ENCODE results near the gene HNRNPUL2.
"Not testable (repeated sequence)": the region's sequence is repeated elsewhere in the genome, so short reads cannot be mapped to it uniquely, and the experiment has no call there.

Gene HNRNPUL2

DNA sequence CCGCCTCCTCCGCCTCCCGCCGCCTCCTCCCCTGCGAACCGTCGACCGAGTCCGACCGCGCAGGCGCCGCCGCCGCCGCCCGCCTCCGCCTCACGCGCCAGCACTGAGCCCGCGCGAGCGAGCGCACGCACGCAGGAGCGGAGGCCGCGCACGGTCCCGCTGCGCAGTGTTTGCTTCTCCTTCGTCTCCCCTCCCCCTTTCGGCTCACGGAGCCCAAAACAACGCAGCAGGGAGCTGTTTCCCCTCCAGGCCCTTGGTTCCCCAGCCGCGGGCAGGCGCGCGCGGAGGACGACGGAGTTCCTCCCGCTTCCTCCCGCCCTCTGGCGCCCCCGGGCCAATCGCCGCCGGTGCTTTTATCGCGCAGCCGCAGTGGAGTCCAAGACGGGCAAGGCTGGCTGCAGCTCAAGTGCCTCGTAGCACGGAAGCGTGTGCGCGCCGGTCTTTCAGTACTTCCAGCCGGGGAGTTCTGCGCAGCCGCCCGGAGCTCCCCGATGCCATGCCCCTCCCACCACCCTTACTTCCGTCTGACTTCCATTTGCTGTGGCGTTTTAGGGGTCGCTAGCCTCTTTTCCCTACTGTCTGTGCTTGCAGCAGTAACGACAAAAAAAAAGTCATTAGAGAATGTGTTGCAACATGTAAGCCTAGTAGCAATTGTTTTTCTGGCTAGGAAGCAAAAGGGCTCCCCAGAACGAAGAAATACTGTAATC is at the start of gene HNRNPUL2:
Gene HNRNPUL2, minus strand, starts transcription at position 293 of the 707 bp plus-strand sequence. CDS start 301 bp downstream, outside the sequence.
- peak; percentile 99 for DNase-seq

- no peak for DNase-seq
These were observed 48.4 kb upstream of the HNRNPUL2 start for GRCh38 chr11:62775646-62776045.

DNA sequence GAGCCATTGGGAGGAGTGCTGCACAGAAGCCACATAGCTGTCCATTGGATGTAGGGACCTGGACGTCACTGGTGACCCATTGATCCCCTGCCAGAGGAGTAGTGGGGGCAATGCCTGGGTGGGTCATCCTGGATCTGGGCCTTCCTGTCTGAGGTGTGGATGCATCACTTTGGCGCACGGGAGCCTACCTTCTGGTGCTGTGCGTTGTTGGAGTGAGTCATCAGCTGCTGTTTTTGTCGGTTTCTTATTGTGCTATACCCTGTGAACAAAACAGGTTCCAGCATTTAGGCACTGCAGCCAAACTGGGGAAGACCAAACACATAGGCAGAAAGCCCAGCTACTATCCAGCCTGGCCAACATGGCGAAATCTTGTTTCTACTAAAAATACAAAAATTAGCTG is 47.1 kb upstream of the HNRNPUL2 start:
- no peak for DNase-seq

DNA sequence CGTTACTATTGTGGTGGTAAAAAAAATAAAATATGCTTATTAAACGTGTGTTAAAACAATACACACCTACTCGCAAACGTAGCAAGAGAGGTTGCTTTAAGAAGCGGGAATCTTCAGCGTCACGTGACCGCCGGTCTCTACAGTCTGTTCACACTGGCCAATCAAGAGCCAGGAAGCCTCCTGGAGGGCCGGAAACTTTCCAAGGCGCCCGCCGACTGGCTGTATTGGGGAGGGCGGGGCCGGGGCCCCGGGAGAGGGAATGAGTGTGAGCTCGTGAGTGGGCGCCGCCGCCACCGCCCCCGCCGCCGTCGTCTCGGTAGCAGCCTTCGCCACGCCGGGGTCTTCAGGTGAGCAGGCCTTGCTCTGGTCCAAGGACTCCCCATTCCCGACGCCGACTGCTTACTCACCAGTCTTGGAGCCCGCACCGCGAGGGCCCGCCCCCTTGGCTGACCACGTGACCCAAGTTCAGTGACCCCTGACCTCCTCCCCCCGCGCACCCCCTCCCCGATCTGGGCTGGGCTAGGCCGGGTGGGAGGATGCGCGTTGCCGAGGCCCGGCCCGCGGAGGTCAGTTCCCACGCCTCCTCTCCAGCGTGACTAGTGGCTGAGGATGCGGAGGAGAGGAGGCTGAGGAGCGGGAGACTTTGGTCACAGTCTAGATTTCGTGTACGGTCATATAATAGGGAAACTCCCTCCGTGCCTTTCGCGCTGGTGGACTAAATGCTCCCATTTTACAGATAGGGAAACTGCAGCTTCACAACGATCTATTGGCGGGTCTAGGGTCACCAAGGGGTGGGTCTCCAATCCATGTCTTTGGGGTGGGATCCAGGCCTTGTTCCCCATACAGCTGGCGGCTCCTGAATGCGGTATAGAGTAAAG is 44.1 kb upstream of the HNRNPUL2 start, which contains the start of gene TAF6L:
Gene TAF6L, plus strand, starts transcription at position 253 of the 878 bp plus-strand sequence. CDS start 4,388 bp downstream, outside the sequence.
- DNase-seq, result peak; percentile 98

GRCh38 chr11:62770778-62771143 is 43.5 kb upstream of the HNRNPUL2 start:
- peak; percentile 71 for DNase-seq

GRCh38 chr11:62760867-62761227 is 33.6 kb upstream of the HNRNPUL2 start:
- DNase-seq, result not testable (repeated sequence)

DNA sequence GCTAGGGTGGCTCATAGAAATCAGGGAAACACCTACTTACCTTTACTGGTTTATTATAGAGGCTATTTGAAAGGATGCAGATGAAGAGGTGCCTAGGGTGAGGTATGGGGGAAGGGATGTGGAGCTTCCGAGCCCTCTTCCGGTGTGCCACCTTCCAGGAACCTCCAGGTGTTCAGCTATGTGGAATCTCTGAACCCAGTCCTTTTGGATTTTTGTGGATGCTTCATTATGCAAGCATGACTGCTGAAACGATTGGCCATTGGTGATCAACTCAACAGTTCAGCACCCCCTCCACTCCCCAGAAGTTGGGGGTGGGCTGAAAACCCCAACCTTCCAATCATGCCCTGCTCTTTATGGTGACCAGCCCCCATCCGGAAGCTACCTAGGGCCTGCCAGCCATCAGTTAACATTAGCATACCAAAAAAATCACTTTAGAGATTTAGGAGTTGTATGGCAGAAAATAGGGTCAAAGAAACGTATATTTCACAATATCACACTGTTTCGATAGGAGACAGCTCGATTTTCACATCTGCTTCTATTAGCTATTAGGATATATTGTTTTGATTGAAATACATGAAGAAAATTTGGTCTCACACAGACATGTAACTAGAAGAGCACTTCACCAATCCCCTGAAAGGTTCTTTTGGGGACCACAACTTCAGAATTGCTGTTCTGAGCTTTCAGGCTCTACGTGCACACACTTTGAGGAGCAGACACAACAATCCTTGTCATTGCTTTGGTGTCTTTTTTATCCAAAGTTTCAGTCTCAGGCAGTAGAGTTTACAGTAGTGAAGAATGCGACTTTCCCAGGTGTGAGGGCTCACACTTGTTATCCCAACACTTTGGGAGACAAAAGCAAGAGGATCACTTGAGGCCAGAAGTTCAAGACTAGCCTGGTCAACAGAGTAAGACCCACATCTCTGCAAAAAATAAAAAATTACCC is 30.9 kb upstream of the HNRNPUL2 start:
- no peak for DNase-seq

DNA sequence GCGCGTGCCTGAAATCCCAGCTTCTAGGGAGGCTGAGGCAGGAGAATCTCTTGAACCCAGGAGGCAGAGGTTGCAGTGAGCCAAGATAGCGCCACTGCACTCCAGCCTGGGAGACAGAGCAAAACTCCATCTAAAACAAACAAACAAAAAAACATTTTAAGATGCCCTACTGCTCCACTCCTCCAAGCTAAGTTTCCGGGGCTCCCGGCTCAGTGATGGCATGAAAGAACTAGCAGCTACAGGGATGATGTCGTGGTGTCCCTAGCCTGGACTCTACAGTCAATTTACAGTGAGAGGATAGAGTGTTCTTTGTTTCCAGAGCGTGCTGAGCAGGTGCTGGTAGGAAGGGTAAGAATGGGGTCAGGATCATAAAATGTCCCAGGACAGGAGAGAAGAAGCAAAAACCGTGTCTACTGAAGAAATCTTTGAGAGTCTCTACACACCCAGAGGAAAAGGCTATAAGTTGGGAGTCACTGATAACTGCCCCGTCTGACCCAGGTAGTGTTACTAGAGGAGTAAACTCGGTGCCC is 27.9 kb upstream of the HNRNPUL2 start:
- no peak for DNase-seq

GRCh38 chr11:62753736-62754603 is 26.7 kb upstream of the HNRNPUL2 start, which contains the start of gene ZBTB3:
TSS of gene ZBTB3 (minus strand) at chr11:62754160. CDS start at chr11:62753664, 496 bp downstream.
- DNase-seq, result peak; percentile 99

- DNase-seq, result no peak
These were observed 25.9 kb upstream of the HNRNPUL2 start for GRCh38 chr11:62752994-62753735.

GRCh38 chr11:62752177-62752785 is 25.0 kb upstream of the HNRNPUL2 start:
- DNase-seq, result no peak

GRCh38 chr11:62749931-62750330 is 22.7 kb upstream of the HNRNPUL2 start:
- not testable (repeated sequence) for DNase-seq

GRCh38 chr11:62747475-62748160 is 20.4 kb upstream of the HNRNPUL2 start:
- no peak for DNase-seq

- DNase-seq, result no peak
These were observed 9.9 kb upstream of the HNRNPUL2 start for GRCh38 chr11:62737196-62737595.

DNA sequence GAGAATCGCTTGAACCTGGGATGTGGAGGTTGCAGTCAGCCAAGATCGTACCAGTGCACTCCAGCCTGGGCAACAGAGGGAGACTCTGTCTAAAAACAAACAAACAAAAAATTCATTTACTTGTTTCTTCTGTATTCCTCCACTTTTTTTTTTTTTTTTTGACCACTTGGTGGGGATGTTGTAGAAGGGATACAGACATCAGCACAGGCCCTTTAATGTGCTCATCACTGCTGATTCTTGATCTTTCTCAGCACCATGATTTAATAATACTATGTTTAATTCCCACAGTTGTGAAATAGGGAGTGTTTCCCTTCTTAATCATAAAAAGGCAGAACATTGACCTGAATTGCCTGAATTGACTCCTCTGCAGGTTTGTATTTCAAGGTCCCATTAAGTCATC is 5.6 kb upstream of the HNRNPUL2 start:
- DNase-seq, result peak; percentile 57

- not testable (repeated sequence) for DNase-seq
These were observed 2.8 kb upstream of the HNRNPUL2 start for GRCh38 chr11:62730076-62730475.

DNA sequence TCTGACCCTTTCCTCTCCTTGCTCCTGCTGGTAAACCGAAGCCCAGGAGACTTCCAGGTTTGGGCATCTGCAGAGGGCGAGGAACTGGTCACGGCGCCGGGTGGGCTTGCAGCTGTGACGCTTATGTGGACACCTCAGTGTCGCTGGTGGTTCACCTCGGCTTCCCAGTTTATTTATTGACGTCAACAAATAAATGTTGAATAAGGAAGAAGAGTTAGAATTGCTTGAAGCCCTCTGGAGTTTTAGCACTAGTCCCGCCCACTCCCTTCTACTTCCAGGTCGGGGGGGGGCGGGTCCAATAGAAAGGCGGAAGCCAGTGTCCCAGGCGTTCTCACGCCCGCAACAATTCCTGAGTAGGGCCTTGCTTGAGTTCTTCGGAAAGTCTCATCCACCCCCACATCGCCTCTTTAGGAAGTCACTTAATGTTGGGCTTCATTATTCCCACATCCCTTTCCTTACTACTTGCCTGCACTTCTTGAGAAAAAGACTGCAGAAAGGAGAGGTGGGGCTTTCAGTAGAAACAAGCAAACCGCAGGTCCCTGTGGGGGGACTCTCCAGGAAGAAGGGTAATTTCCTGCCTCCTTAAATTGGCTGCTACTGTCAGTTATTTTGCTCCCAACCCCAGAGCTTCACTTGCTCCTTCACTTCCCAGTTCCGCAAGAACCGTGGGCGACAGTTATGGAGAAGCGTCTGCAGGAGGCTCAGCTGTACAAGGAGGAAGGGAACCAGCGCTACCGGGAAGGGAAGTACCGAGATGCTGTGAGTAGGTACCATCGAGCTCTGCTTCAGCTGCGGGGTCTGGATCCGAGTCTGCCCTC is 1.1 kb upstream of the HNRNPUL2 start, which contains the start of gene TTC9C:
Gene TTC9C, plus strand, starts transcription at position 316 of the 818 bp plus-strand sequence. Its CDS starts 363 bp downstream, at position 679.
- peak; percentile 95 for DNase-seq

DNA sequence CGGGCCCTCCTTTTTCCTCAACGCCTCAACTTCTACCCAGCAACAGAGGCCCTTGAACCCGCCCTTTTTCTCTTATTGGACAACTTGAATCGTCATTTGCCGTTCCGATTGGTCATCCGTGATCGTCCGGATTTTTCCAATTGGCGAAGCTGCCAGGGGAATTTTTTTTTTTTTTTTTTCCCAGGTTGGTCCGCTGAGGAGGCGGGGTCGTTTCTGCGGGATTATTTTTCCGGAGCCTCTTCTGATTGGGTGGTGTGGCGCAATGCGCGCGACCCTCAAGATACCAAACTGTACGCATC is 564 bp upstream of the HNRNPUL2 start:
- DNase-seq, result peak; percentile 99

GRCh38 chr11:62726915-62727164 is 417 bp downstream of the HNRNPUL2 start:
- no peak for DNase-seq

Measured in OCI-M1 (cell line).